OCI-LY1 (cell line): Measurements from ENCODE around the gene MRPL3.
"Not testable (repeated sequence)": the region's sequence is repeated elsewhere in the genome, so short reads cannot be mapped to it uniquely, and the experiment has no call there.

Experiments used
- H2AFZ ChIP-seq: fragments of 200-600 bp; sonication (generic), shearing (Covaris generic); 2 replicates; pipeline ENCODE4 v1.6.0; 2014; ENCODE audit warnings: antibody characterized with exemption, mild to moderate bottlenecking, low read length
- H3F3A ChIP-seq: fragments of 200-600 bp; sonication (generic), shearing (Covaris generic); 2 replicates; pipeline ENCODE4 v1.6.0; 2014; ENCODE audit warnings: mild to moderate bottlenecking, antibody characterized with exemption, low read length, moderate library complexity; ENCODE audit not compliant: insufficient read depth
- H3K27ac ChIP-seq: fragments of 200-600 bp; sonication (generic); 2 replicates; pipeline ENCODE4 v1.5.1; 2014; ENCODE audit warnings: low read length, mixed run types, mild to moderate bottlenecking, low read depth; ENCODE audit not compliant: poor library complexity, severe bottlenecking
- H3K27me3 ChIP-seq: fragments of 200-600 bp; sonication (generic); 2 replicates; pipeline ENCODE4 v1.6.0; 2014; ENCODE audit warnings: antibody characterized with exemption, mild to moderate bottlenecking, low read length, moderate library complexity; ENCODE audit not compliant: insufficient read depth
- H3K36me3 ChIP-seq: fragments of 200-600 bp; sonication (generic); 2 replicates; pipeline ENCODE4 v1.6.1; 2014; ENCODE audit warnings: mild to moderate bottlenecking, antibody characterized with exemption, low read length, moderate library complexity, mixed read lengths; ENCODE audit not compliant: insufficient read depth
- H3K4me1 ChIP-seq: fragments of 200-600 bp; sonication (generic); 2 replicates; pipeline ENCODE4 v1.5.1; 2014; ENCODE audit warnings: mild to moderate bottlenecking, low read length, moderate library complexity; ENCODE audit not compliant: insufficient read depth, severe bottlenecking
- H3K4me2 ChIP-seq: fragments of 200-600 bp; sonication (generic), shearing (Covaris generic); 2 replicates; pipeline ENCODE4 v1.6.1; 2014; ENCODE audit warnings: low read length
- H3K4me3 ChIP-seq: fragments of 200-600 bp; sonication (generic); 2 replicates; pipeline ENCODE4 v1.5.1; 2014; ENCODE audit warnings: low read length, low read depth, mild to moderate bottlenecking, mixed read lengths; ENCODE audit not compliant: poor library complexity, severe bottlenecking
- H3K79me2 ChIP-seq: fragments of 200-600 bp; shearing (Covaris generic); 2 replicates; pipeline ENCODE4 v1.6.1; 2016; ENCODE audit warnings: mixed run types, low read length, mixed read lengths; ENCODE audit not compliant: insufficient read depth
- H3K9ac ChIP-seq: fragments of 200-600 bp; sonication (generic), shearing (Covaris generic); 2 replicates; pipeline ENCODE4 v1.6.1; 2014; ENCODE audit warnings: mild to moderate bottlenecking, low read length, mixed read lengths
- H3K9me2 ChIP-seq: fragments of 200-600 bp; sonication (generic), shearing (Covaris generic); 2 replicates; pipeline ENCODE4 v1.6.1; 2014; ENCODE audit warnings: low read depth, mild to moderate bottlenecking, low read length, mixed read lengths
- H3K9me3 ChIP-seq: fragments of 200-600 bp; shearing (Covaris generic); 2 replicates; pipeline ENCODE4 v1.6.1; 2014; ENCODE audit warnings: low read length, mixed read lengths
- H4K20me1 ChIP-seq: fragments of 200-600 bp; sonication (generic), shearing (Covaris generic); 2 replicates; pipeline ENCODE4 v1.6.0; 2016; ENCODE audit warnings: mild to moderate bottlenecking, low read length; ENCODE audit not compliant: insufficient read depth
- EZH2 ChIP-seq: fragments of 200-600 bp; sonication (generic), shearing (Covaris generic); IDR thresholded peaks from 2 replicates; pipeline ENCODE4 v1.8.0; 2017; ENCODE audit warnings: borderline replicate concordance, mixed run types, mild to moderate bottlenecking, antibody characterized with exemption, low read length, moderate library complexity, mixed read lengths
- TF ChIP-seq, protein P1 (sequence below): fragments of 200-600 bp; sonication (generic), shearing (Covaris generic); IDR thresholded peaks from 2 replicates; pipeline ENCODE4 v1.5.1; 2017; ENCODE audit warnings: mild to moderate bottlenecking, antibody characterized with exemption, low read length, moderate library complexity, mixed read lengths

MRPL3 gene

DNA sequence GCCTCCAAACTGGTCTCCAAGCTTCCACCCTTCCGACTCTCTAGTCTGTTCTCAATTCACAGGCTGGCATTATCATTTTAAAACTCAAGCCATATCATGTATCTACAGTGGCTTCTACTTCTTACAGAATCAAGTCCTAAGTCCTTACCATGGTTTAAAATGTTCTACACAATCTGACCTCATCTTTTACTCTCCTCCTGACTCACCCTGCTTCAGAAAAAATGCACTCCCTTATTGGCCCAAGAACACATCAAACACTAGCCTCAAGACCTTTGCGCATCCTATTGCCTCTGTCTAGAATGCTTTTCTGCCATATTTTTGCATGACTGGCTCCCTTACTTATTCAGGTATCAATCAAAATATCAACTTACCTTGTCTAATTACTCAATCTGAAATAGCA, 11.0 kb downstream of the MRPL3 start:
- H3K4me1 ChIP-seq = no peaks in the 10 kb centered on the region
- no peak overlapping the region for H2AFZ ChIP-seq
- no peak overlapping the region for H3K4me2 ChIP-seq
- H3K79me2 ChIP-seq = peaks cover 10% of the 10 kb centered on the region
- no peak overlapping the region for H3K4me3 ChIP-seq
- no peaks in the 10 kb centered on the region for H3K9me3 ChIP-seq
- H3K9me2 ChIP-seq = no peaks in the 10 kb centered on the region
- H3K36me3 ChIP-seq = peaks cover 94% of the 10 kb centered on the region
- H3K9ac ChIP-seq = no peak overlapping the region
- no peaks in the 10 kb centered on the region for H4K20me1 ChIP-seq
- H3K27ac ChIP-seq = no peak overlapping the region
- TF ChIP-seq, protein P1, sequence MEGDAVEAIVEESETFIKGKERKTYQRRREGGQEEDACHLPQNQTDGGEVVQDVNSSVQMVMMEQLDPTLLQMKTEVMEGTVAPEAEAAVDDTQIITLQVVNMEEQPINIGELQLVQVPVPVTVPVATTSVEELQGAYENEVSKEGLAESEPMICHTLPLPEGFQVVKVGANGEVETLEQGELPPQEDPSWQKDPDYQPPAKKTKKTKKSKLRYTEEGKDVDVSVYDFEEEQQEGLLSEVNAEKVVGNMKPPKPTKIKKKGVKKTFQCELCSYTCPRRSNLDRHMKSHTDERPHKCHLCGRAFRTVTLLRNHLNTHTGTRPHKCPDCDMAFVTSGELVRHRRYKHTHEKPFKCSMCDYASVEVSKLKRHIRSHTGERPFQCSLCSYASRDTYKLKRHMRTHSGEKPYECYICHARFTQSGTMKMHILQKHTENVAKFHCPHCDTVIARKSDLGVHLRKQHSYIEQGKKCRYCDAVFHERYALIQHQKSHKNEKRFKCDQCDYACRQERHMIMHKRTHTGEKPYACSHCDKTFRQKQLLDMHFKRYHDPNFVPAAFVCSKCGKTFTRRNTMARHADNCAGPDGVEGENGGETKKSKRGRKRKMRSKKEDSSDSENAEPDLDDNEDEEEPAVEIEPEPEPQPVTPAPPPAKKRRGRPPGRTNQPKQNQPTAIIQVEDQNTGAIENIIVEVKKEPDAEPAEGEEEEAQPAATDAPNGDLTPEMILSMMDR = no peak
- TF ChIP-seq EZH2 = no peak
- H3F3A ChIP-seq = no peaks in the 10 kb centered on the region
- H3K27me3 ChIP-seq = no peaks in the 10 kb centered on the region

DNA sequence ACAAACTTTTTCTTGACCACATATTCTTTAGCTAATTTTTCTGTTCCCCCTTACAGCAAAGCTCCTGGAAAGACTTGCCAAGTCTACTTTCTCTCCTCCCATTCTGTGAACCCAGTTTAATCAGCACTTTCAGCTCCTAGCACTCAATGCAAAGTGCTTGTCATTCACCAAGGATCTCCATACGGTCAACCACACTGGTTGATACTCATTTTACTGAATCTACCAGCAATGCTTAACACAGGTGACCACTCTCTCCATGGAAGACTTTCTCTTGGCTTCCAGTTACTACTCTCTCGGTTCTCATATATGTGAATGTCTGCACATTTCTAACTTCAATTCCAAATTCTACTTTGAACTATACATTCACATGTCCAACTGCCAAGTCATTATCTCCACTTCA, 11.7 kb downstream of the MRPL3 start:
- Histone ChIP-seq H3K79me2 (peaks cover 10% of the 10 kb centered on the region), H3K9ac (no peak overlapping the region), H3K4me2 (no peak overlapping the region), H3K9me3 (no peaks in the 10 kb centered on the region), H2AFZ (no peak overlapping the region), H3K4me1 (no peaks in the 10 kb centered on the region), H4K20me1 (no peaks in the 10 kb centered on the region), H3K27ac (no peak overlapping the region), H3K36me3 (peaks cover 88% of the 10 kb centered on the region), H3K9me2 (no peaks in the 10 kb centered on the region), H3K4me3 (no peak overlapping the region), H3K27me3 (no peaks in the 10 kb centered on the region), H3F3A (no peaks in the 10 kb centered on the region)
- no peak for TF ChIP-seq EZH2
- TF ChIP-seq, protein P1 = no peak

- peaks cover 12% of the 10 kb centered on the region for H3K79me2 ChIP-seq
These were observed 16.2 kb downstream of the MRPL3 start for GRCh38 chr3:131486545-131486944.

GRCh38 chr3:131485119-131485518, 17.7 kb downstream of the MRPL3 start:
- Histone ChIP-seq H3K27me3 (no peaks in the 10 kb centered on the region), H3F3A (no peaks in the 10 kb centered on the region), H3K79me2 (peaks cover 12% of the 10 kb centered on the region), H2AFZ (no peak overlapping the region), H3K4me2 (no peak overlapping the region), H3K36me3 (peaks cover 87% of the 10 kb centered on the region), H3K9me3 (no peaks in the 10 kb centered on the region), H3K4me3 (no peak overlapping the region), H3K9me2 (no peaks in the 10 kb centered on the region), H3K27ac (no peak overlapping the region), H3K4me1 (peaks cover 22% of the 10 kb centered on the region), H3K9ac (no peak overlapping the region), H4K20me1 (no peaks in the 10 kb centered on the region)
- TF ChIP-seq EZH2 = no peak
- TF ChIP-seq, protein P1 = no peak

More at GRCh38 chr3:131486545-131486944, 16.2 kb downstream of the MRPL3 start:
- not testable (repeated sequence) for H3K9ac ChIP-seq, H3F3A ChIP-seq, H3K9me3 ChIP-seq, H3K4me2 ChIP-seq, H3K9me2 ChIP-seq, H4K20me1 ChIP-seq, H3K27me3 ChIP-seq, H2AFZ ChIP-seq, H3K4me3 ChIP-seq, H3K27ac ChIP-seq
- peaks cover 22% of the 10 kb centered on the region for H3K4me1 ChIP-seq
- H3K36me3 ChIP-seq = peaks cover 87% of the 10 kb centered on the region
